Mucosa of stomach (tissue), 1 donor: ENCODE results near the gene SPNS1.
"Not testable (repeated sequence)": the region's sequence is repeated elsewhere in the genome, so short reads cannot be mapped to it uniquely, and the experiment has no call there.

Experiments
- H3K27me3 ChIP-seq: one replicate; pipeline ENCODE4 v1.7.0; 2013; ENCODE audit warnings: mild to moderate bottlenecking, low read length; ENCODE audit not compliant: control insufficient read depth, insufficient read depth
- H3K36me3 ChIP-seq: one replicate; pipeline ENCODE4 v1.7.0; 2013; ENCODE audit warnings: low read length; ENCODE audit not compliant: control insufficient read depth, insufficient read depth
- H3K4me1 ChIP-seq: one replicate; pipeline ENCODE4 v1.7.0; 2013; ENCODE audit warnings: mild to moderate bottlenecking, low read length; ENCODE audit not compliant: control insufficient read depth, insufficient read depth
- H3K4me3 ChIP-seq: one replicate; pipeline ENCODE4 v1.7.0; 2013; ENCODE audit warnings: low read length
- H3K9ac ChIP-seq: one replicate; pipeline ENCODE4 v1.7.0; 2013; ENCODE audit warnings: mild to moderate bottlenecking, low read length, moderate library complexity
- H3K9me3 ChIP-seq: one replicate; pipeline ENCODE4 v1.7.0; 2013; ENCODE audit warnings: mild to moderate bottlenecking, low read length, moderate library complexity; ENCODE audit not compliant: control insufficient read depth
- donor health status: Pancreatic carcinoma.

Gene SPNS1

GRCh38 chr16:28935924-28936783, 38.4 kb upstream of the SPNS1 start:
- Histone ChIP-seq H3K4me3 (peak overlapping the region; percentile 16), H3K4me1 (peaks cover 12% of the 10 kb centered on the region), H3K9ac (no peak overlapping the region), H3K36me3 (no peaks in the 10 kb centered on the region), H3K9me3 (no peaks in the 10 kb centered on the region), H3K27me3 (no peaks in the 10 kb centered on the region)

DNA sequence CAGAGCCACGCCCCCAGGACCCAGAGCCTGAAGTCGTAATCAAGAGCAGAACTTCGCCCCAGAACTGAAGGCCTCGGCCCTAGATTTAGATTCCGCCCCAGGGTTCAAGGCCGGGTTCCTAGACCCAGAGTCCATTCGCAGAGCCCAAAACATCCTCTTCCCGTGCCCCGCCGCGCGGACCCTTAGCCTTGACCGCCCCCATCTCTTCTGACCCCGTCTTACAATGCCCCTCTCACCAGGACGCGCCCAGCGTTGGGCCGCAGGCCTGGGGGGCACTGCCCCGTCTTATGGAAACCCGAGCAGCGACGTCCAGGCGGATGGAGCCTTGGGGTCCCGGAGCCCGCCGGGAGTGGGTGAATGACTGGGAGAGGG, 37.8 kb upstream of the SPNS1 start:
- Histone ChIP-seq H3K4me3 (peak overlapping the region; percentile 16), H3K4me1 (peaks cover 12% of the 10 kb centered on the region), H3K9ac (no peak overlapping the region), H3K9me3 (no peaks in the 10 kb centered on the region), H3K27me3 (no peaks in the 10 kb centered on the region), H3K36me3 (no peaks in the 10 kb centered on the region)

DNA sequence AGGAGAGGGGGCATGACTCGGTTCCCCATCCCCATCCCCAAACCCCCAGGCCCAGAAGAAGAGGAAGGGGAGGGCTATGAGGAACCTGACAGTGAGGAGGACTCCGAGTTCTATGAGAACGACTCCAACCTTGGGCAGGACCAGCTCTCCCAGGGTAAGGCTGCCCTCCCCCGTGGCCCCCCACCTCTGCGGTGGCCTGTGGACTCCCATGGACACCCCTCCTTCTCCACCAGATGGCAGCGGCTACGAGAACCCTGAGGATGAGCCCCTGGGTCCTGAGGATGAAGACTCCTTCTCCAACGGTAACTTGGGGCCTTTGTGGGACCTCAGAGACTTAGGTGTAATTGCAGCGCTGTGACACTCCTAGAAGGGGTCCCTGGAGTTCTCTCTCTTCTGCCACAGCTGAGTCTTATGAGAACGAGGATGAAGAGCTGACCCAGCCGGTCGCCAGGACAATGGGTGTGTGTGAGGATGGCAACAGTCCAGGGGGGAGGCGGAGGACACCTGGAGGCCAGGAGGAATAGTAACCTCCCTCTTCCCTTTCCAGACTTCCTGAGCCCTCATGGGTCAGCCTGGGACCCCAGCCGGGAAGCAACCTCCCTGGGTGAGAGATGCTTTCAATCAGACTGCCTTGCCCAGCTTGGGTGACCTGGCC, 37.2 kb upstream of the SPNS1 start:
- Histone ChIP-seq H3K36me3 (no peaks in the 10 kb centered on the region), H3K9ac (no peak overlapping the region), H3K4me3 (no peak overlapping the region), H3K27me3 (no peaks in the 10 kb centered on the region), H3K4me1 (peaks cover 12% of the 10 kb centered on the region), H3K9me3 (no peaks in the 10 kb centered on the region)

DNA sequence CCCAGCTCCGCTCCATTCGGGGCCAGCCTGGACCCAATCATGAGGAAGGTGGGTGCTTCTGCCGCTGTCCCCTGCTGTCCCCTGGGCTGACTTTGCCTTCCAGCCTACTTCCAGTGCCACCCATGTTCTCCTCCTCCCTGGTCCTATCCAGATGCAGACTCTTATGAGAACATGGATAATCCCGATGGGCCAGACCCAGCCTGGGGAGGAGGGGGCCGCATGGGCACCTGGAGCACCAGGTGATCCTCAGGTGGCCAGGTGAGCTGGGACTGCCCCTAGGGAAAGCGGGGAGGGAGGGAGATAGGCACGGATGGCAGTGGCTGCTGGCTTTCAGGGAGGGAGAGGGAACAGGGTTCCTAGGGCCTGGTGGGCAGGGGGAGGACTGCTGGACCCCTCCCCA, 35.9 kb upstream of the SPNS1 start:
- Histone ChIP-seq H3K9me3 (no peaks in the 10 kb centered on the region), H3K4me1 (peaks cover 12% of the 10 kb centered on the region), H3K36me3 (no peaks in the 10 kb centered on the region), H3K9ac (no peak overlapping the region), H3K4me3 (no peak overlapping the region), H3K27me3 (peaks cover under 1% of the 10 kb centered on the region)

DNA sequence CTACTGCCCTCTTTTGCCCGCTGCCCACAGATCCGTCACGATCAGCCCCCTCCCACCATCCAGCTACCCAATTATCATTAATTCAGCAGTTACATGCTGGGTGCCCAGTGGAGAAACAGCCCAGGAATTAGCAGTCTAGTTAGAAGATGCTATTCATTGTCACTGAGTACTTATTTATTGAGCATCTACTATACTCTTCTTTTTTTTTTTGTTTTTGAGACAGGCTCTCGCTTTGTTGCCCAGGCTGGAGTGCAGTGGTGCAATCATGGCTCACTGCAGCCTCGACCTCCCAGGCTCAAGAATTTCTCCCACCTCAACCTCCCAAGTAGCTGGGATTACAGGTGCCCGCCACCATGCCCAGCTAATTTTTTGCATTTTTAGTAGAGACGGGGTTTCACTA, 34.8 kb upstream of the SPNS1 start:
- H3K9me3 ChIP-seq, H3K4me3 ChIP-seq, H3K27me3 ChIP-seq, H3K36me3 ChIP-seq, H3K9ac ChIP-seq: not testable (repeated sequence)
- H3K4me1 ChIP-seq = peaks cover 12% of the 10 kb centered on the region

DNA sequence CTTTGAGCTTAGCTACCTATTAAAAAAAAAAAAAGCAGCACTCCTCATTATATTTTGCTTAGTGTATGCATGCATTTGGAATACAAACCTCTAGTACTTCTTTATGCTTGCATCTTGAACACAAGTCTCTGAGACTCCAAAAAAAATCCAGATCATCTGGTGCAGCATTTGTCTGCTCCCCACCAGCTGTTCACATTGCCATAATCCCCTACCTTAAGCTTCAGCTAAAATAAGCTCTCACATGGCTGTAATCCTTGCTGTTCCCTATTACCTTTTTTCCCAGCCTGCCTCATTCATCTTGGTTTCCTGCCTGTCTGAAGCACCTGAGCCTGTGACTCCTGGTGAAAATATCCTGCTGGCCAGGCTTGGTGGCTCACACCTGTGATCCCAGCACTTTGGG, 31.3 kb upstream of the SPNS1 start:
- peaks cover 2% of the 10 kb centered on the region for H3K27me3 ChIP-seq
- H3K9me3 ChIP-seq = no peaks in the 10 kb centered on the region
- no peak overlapping the region for H3K9ac ChIP-seq
- H3K4me1 ChIP-seq = peaks cover 13% of the 10 kb centered on the region
- no peaks in the 10 kb centered on the region for H3K36me3 ChIP-seq
- H3K4me3 ChIP-seq = no peak overlapping the region

- no peak overlapping the region for H3K4me3 ChIP-seq
- H3K4me1 ChIP-seq = peaks cover 20% of the 10 kb centered on the region
- no peaks in the 10 kb centered on the region for H3K9me3 ChIP-seq
- H3K9ac ChIP-seq = no peak overlapping the region
- peaks cover 2% of the 10 kb centered on the region for H3K27me3 ChIP-seq
- no peaks in the 10 kb centered on the region for H3K36me3 ChIP-seq
These were observed 27.9 kb upstream of the SPNS1 start for GRCh38 chr16:28946681-28947080.

- Histone ChIP-seq H3K4me1 (peaks cover 20% of the 10 kb centered on the region), H3K27me3 (no peaks in the 10 kb centered on the region), H3K9me3 (no peaks in the 10 kb centered on the region), H3K9ac (peak within 1 kb of the TSS; percentile 69), H3K4me3 (peak within 1 kb of the TSS; percentile 55), H3K36me3 (peaks cover 5% of the 10 kb centered on the region)
These were observed 23.7 kb upstream of the SPNS1 start, which contains the start of gene NFATC2IP for GRCh38 chr16:28950648-28951409. TSS of gene NFATC2IP (plus strand) at chr16:28950937. CDS start at chr16:28951012, 75 bp downstream.

DNA sequence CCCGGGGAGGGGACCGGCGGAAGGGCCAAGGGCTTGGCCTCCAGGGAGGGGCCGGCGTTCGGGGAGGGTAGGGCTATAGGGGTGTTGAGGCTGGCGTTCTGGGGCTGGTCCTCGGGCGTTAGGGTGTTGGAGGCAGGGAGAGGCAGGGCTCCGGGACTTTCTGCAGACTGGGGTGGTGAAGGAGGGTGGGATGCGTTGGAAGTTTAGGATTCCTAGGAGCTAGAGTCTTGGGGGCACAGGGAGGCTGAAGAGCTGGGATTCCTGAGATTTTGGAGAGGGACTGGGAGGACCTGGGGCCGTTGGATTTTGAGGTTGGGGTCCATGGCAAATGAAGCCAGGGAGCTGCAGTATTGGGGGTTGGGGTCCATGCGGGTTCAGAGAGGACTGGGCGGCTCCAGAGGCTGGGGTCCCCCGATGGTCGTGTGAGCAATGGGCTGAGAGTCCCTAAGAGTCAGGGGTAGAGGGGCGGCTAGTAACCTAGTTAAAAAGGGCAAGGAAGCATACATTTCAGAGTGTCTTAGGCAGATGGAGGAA, 23.1 kb upstream of the SPNS1 start:
- Histone ChIP-seq H3K4me1 (peaks cover 18% of the 10 kb centered on the region), H3K4me3 (peak overlapping the region; percentile 55), H3K27me3 (no peaks in the 10 kb centered on the region), H3K9ac (peak overlapping the region; percentile 69), H3K36me3 (peaks cover 10% of the 10 kb centered on the region), H3K9me3 (no peaks in the 10 kb centered on the region)

- Histone ChIP-seq H3K4me3 (no peak overlapping the region), H3K4me1 (no peaks in the 10 kb centered on the region), H3K36me3 (peaks cover 18% of the 10 kb centered on the region), H3K27me3 (no peaks in the 10 kb centered on the region), H3K9ac (no peak overlapping the region), H3K9me3 (no peaks in the 10 kb centered on the region)
These were observed 16.4 kb upstream of the SPNS1 start for GRCh38 chr16:28958216-28958615.

DNA sequence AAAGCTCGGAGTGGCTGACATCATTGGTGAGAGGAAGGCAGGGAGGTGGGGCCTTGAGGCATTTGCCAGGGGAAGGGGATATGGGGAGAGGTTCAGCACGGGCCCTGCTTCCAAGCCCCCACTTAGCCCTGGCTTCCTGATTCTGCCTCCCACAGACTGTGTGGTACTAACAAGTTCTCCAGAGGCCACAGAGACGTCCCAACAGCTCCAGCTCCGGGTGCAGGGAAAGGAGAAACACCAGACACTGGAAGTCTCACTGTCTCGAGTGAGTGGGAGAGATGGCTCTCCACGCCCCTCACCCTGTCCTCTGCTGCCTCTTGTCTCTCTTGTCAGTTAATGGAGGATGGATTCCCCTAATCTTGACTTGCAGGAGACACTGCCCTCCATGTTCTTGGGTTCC, 15.7 kb upstream of the SPNS1 start:
- H3K9me3 ChIP-seq = no peaks in the 10 kb centered on the region
- H3K27me3 ChIP-seq = no peaks in the 10 kb centered on the region
- H3K36me3 ChIP-seq = peaks cover 24% of the 10 kb centered on the region
- H3K4me1 ChIP-seq = no peaks in the 10 kb centered on the region
- H3K4me3 ChIP-seq = no peak overlapping the region
- no peak overlapping the region for H3K9ac ChIP-seq

DNA sequence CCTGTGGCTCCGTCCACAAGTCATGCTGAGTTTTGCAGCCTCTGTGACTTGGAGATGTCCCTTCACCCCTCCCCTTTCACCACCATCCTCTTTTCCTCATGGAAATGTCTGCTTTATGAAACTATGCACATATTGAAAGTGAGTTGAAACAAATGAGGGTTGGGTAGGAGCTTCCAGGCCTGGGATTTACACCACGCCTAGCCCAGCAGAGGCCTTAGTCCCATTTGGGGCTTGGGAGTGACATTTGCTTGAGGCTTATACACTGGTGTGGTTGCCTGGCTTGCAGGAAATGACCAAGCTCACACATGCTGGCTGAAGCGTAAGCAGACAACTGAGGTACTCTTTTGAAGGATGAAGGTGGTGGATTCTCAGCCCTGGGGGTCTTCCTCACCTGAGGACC, 10.5 kb upstream of the SPNS1 start:
- H3K4me1 ChIP-seq = no peaks in the 10 kb centered on the region

More for the DNA sequence above, 10.5 kb upstream of the SPNS1 start:
- H3K36me3 ChIP-seq = peaks cover 12% of the 10 kb centered on the region
- H3K27me3 ChIP-seq = no peaks in the 10 kb centered on the region
- no peak overlapping the region for H3K4me3 ChIP-seq
- no peak overlapping the region for H3K9ac ChIP-seq
- no peaks in the 10 kb centered on the region for H3K9me3 ChIP-seq
